ENCODE results near the gene TANC1.

Gene TANC1

GRCh38 chr2:158968396-158969161 lies at the start of gene TANC1:
TSS of gene TANC1 (plus strand) at chr2:158968640. CDS start at chr2:159065911, 97,271 bp downstream.
- peak; percentile 92 for DNase-seq

DNA sequence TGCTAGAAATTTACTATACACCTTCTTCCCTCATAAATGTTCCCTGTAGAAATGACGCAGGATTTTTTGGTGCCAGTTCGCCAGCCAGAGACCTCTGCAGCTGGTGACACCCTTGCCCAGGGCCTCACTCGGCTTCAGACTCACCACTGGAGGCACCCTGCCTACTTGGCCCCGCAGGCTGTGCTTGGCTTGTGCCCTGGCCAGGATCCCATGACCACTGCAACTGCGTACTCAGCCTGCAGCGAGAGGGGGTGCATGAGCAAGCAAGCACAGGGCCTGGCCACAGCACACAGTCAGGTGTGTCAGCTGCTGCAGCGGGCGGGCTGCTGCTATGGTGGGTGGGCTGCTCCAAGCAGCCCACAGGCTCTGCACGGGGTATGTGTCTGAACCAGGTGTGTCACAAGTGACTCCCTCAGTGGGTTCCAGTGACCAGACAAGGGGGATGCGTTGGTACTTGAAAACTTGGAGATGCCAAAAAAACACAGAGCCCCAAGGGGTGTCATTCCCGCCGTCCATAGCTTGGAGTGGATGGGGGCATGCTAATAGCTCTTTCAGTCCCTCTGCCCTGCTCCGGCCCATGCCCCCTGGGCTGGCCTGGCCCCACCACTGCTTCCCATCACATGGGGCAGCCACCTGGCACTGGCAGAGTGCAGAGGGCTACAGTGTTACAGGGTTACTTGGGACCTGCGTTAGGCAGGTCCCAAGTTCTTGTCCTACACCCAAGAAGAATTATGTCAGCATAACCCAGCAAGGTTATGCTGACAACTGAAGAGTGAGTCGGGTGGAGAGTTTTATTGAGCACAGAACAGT lies 46.6 kb upstream of the TANC1 start:
- DNase-seq: no peak

DNA sequence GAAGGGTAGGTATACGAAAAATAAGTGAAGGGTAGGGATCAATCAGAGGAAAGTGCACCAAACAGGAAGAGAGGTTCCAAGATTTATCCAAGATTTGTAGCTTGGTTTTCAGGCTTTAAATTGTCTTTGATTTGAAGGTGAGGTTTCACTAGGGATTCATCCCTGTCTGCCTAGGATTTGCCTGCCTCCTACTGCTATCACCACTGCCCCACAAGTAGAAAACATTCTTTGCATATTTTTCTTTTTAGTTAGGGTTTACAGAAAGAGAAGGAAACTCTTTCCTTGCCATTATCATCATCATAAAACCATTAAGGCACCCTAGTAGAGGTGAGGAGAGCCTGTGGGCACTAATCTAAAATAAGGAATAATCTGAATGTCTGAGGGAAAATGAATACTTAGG lies 45.8 kb upstream of the TANC1 start:
- DNase-seq: no peak

DNA sequence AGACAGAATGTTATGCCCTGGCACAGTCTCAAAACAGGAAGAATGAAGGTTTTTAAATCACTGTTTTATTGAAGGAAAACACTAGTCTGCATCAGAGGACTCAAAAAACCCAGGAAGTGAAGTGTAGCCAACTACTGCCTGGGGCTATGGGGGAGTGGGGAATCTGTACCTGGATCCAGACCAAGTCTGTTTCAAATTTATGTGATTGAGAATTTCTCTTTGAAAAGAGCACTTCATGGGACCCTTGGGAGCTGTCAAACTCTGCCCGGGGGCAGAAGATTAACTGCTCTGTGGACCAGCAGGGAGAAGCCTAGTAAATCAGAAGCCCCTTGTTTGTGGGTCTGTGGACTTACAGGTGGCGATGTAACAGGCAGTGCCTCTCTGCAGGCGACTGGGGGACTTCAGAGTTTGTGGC lies 45.3 kb upstream of the TANC1 start:
- DNase-seq: no peak

DNA sequence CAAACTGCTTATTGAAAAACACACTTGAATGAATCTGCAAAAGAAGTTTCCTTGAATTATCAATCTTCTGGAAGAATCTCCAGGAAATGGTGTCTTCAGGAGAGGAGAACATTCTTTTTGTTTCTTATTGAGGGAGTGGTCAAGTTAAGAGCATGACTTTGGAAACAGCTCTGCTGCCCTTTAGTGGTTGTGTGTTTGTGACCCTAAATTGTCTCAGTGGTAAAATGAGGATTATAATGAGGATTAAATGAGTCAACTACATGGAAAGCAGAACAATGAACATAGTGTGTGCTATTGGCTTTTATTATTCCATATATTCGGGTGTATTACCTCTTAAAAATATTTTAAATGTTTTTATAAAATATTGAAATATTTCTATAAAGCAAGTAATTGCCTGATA lies 44.8 kb upstream of the TANC1 start:
- DNase-seq: no peak

DNA sequence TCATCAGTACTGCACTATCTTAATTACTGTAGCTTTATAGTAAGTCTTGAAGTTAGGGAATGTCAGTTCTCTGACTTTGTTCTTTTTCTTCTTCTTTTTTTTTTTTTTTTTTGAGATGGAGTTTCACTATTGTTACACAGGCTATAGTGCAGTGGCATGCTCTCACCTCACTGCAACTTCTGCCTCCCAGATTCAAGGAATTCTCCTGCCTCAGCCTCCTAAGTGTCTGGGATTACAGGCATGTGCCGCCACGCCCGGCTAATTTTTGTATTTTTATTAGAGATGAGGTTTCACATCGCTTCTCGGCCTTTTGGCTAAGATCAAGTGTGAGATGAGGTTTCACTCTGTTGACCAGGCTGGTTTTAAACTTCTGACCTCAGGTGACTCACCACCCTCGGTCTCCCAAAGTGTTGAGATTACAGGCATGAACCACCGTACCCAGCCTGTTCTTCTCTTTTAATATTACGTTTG lies 41.9 kb upstream of the TANC1 start:
- peak; percentile 31 for DNase-seq

DNA sequence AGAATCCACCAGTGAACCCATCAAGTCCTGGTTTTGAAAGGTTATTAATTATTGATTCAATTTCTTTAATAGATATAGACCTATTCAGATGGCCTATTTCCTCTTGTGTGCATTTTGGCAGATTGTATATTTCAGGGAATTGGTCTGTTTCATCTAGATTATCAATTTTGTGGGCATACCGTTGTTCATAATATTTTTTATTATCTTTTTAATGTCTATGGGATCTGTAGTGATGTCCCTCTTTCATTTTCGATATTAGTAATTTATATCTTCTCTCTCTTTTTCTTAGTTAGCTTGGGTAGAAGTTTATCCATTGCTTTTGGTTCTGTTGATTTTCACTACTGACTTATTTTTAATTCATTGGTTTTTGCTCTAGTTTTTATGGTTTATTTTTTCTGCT lies 39.9 kb upstream of the TANC1 start:
- no peak for DNase-seq

GRCh38 chr2:158928965-158929364 lies 39.5 kb upstream of the TANC1 start:
- no peak for DNase-seq

DNA sequence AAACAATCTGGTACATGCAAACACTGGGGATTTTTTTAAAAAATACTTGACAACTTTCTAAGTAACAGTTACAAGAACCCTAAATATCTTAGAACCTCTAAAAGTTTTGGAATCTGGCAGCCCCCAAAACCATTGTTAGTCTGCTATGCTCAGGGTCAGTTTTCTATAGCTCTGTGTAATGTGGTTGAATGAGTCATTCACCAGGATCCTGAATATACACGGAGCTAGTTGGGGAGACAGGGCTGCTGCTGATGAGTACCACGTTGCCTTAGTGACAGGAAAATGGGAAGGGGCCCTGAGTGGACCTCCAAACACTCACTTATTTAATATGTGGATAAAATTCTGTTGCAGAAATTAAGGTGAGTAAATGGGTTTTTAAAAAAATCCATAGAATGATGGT lies 36.9 kb upstream of the TANC1 start:
- peak; percentile 33 for DNase-seq

DNA sequence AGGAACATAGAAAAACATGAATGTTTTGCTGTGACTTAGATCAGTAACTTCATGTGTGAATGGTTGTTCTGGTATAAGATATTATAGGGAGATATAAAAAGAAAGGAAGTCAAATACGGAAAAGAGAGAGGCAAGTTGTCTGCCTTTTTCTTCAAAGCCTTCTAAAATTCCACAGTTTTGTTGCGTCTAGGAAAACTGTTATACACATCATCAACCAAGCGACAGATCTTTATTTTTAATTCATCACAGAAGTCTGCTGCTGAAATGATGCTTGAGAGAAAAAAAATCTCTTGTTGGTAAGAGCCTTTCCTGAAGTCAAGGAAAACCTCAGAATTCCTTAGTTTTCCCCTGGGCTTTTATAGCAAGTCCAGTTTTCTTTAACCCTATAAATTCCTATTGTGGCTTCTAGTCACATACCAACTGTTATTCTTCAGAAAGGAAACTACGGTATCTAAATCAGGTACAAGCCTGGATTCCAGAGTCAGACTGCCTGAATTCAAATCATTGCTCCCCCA lies 36.3 kb upstream of the TANC1 start:
- DNase-seq: no peak

DNA sequence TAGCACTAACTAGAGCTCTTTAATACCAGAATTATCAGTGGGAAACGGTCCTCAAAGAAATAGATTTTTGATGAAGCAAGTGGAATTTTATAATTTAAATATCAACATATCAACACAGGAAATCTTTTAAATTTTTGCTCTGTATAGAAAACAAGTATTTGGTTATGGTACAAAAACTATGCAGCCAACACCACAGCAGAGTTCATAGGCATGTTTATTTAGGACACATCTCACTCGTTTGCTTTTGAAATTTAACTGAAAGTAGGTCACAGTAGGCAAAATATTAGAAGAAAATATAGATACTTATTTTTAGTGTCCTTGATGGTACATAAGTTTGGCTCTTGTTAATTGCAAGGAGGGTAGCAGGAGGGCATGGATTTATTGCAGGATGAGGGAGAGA lies 34.3 kb upstream of the TANC1 start:
- no peak for DNase-seq

- DNase-seq: no peak
Observed at GRCh38 chr2:158935617-158936016, 32.8 kb upstream of the TANC1 start.

- DNase-seq: peak; percentile 77
Observed at GRCh38 chr2:158936978-158937377, 31.5 kb upstream of the TANC1 start.

DNA sequence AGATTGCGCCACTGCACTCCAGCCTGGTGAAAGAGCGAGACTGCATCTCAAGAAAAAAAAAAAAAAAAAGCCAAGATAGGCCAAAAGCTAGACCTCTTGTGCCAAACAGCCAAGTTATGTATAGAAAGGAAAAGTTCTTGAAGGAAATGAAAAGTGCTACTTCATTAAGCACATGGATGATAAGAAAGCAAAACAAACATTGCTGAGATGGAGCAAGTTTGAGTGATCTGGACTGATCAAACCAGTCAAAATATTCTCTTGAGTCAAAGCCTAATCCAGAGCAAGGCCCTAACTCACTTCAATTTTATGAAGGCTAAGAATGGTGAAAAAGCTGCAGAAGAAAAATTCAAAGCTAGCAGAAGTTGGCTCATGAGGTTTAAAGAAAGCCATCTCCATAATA lies 28.1 kb upstream of the TANC1 start:
- DNase-seq: no peak

- no peak for DNase-seq
Observed at GRCh38 chr2:158943973-158944372, 24.5 kb upstream of the TANC1 start.

- DNase-seq: no peak
Observed at GRCh38 chr2:158948964-158949699, 19.3 kb upstream of the TANC1 start.

- no peak for DNase-seq
Observed at GRCh38 chr2:158953454-158953853, 15.0 kb upstream of the TANC1 start.

- DNase-seq: peak; percentile 15
Observed at GRCh38 chr2:158953926-158954763, 14.3 kb upstream of the TANC1 start.

- no peak for DNase-seq
Observed at GRCh38 chr2:158955842-158956365, 12.5 kb upstream of the TANC1 start.

- DNase-seq: no peak
Observed at GRCh38 chr2:158958365-158958764, 10.1 kb upstream of the TANC1 start.

GRCh38 chr2:158960193-158960592 lies 8.2 kb upstream of the TANC1 start:
- no peak for DNase-seq

GRCh38 chr2:158962074-158962473 lies 6.4 kb upstream of the TANC1 start:
- DNase-seq: no peak
